CD4-positive, alpha-beta T cell (primary cell): Measurements from ENCODE around the gene DCTD. TPM values are rescaled to one million over a fixed set of nuclear protein-coding genes. Genes with fewer than 3 reads are reported as not detected.

ENCODE experiments used
- ATAC-seq: fragments of 200-7000 bp; cut with Tn5 transposase; one replicate; pipeline ENCODE4 v1.10.0; 2022; ENCODE audit warnings: mild to moderate bottlenecking; ENCODE audit not compliant: poor library complexity
- CTCF ChIA-PET: fragments of 350-600 bp; sonication (Branson Sonifier 250); formaldehyde crosslinking; loops from one replicate; lab custom pipeline; 2021; ENCODE audit warnings: antibody characterized with exemption, inconsistent platforms; lab: Charles Lee
- POLR2A ChIA-PET: fragments of 350-600 bp; sonication (Branson Sonifier 250); formaldehyde crosslinking; loops from one replicate; lab custom pipeline; 2021; ENCODE audit warnings: antibody characterized with exemption, inconsistent platforms; lab: Charles Lee
- DNase-seq, 14 experiments: peaks; one replicate each; pipeline ENCODE4 v3.0.0-alpha.2; 2013 to 2020; ENCODE audit warnings: mixed read lengths in 2 of 14
- H3K27ac ChIP-seq, 2 donors: one replicate each; pipeline versions ENCODE4 v1.5.1 to v1.7.0; 2013; ENCODE audit warnings: low read length in 2 of 2, low read depth in 1 of 2, mild to moderate bottlenecking in 1 of 2
- H3K27me3 ChIP-seq, 2 experiments: 1 replicate in 1 of 2; 2 replicates in 1 of 2; pipeline versions ENCODE4 v1.6.1 to v1.7.0; 2013; ENCODE audit warnings: low read length in 2 of 2, control low read depth in 1 of 2, mild to moderate bottlenecking in 1 of 2, moderate library complexity in 1 of 2; ENCODE audit not compliant: insufficient read depth in 2 of 2, control insufficient read depth in 1 of 2
- H3K36me3 ChIP-seq: one replicate; pipeline ENCODE4 v1.6.1; 2013; ENCODE audit warnings: low read length, control low read depth; ENCODE audit not compliant: insufficient read depth
- H3K4me1 ChIP-seq: one replicate; pipeline ENCODE4 v1.6.1; 2013; ENCODE audit warnings: low read length, control low read depth; ENCODE audit not compliant: insufficient read depth
- H3K4me3 ChIP-seq: one replicate; pipeline ENCODE4 v1.5.1; 2013; ENCODE audit warnings: mild to moderate bottlenecking, low read length, moderate library complexity
- H3K9me3 ChIP-seq, 2 experiments: 1 replicate in 1 of 2; 2 replicates in 1 of 2; pipeline versions ENCODE4 v1.6.1 to v1.7.0; 2013; ENCODE audit warnings: low read length in 2 of 2, mild to moderate bottlenecking in 2 of 2, control low read depth in 1 of 2, moderate library complexity in 1 of 2; ENCODE audit not compliant: control insufficient read depth in 1 of 2, insufficient read depth in 1 of 2
- H3K27ac Mint-ChIP-seq: one replicate; pipeline ENCODE4 v1.8.0; 2020; ENCODE audit warnings: mixed read lengths
- H3K27me3 Mint-ChIP-seq: one replicate; pipeline ENCODE4 v1.8.0; 2021; ENCODE audit warnings: mixed read lengths
- H3K36me3 Mint-ChIP-seq: one replicate; pipeline ENCODE4 v1.8.0; 2021; ENCODE audit warnings: low read depth, mixed read lengths
- H3K4me1 Mint-ChIP-seq: one replicate; pipeline ENCODE4 v1.8.0; 2021; ENCODE audit warnings: low read depth, mixed read lengths
- H3K4me3 Mint-ChIP-seq: one replicate; pipeline ENCODE4 v1.8.0; 2020; ENCODE audit warnings: mild to moderate bottlenecking, mixed read lengths
- H3K9me3 Mint-ChIP-seq: one replicate; pipeline ENCODE4 v1.8.0; 2020; ENCODE audit warnings: mixed read lengths
- CTCF ChIP-seq: fragments of 200-600 bp; IDR thresholded peaks from one replicate; pipeline ENCODE4 v1.8.0; 2022; ENCODE audit warnings: antibody characterized with exemption, mild to moderate bottlenecking
- intact Hi-C, 2 experiments: fragments of 100-400 bp; cut with DNase I in 1 of 2; cut with micrococcal nuclease in 1 of 2; formaldehyde crosslinking; loops; one replicate each; pipeline versions ENCODE4 v1.15.1 to v1.9.0; 2023 to 2025; cut with DNase I, micrococcal nuclease
- total RNA-seq, 174 experiments: library from RNA in 2 of 174; stranded (reverse) in 2 of 174; gene quantifications; one replicate each; pipeline ENCODE4 v1.2.3 and lab custom pipeline; 2021 to 2026

DCTD gene
- total RNA-seq, 2 experiments from 2014 or later = 49.4 to 54.3 TPM

- Histone ChIP-seq H3K27me3 (no peaks in the 10 kb centered on the region), H3K4me1 (no peaks in the 10 kb centered on the region), H3K4me3 (no peak overlapping the region), H3K27ac (no peak overlapping the region), H3K36me3 (peaks cover 5% of the 10 kb centered on the region), H3K9me3 (no peaks in the 10 kb centered on the region)
- DNase-seq = no peak
- Mint-ChIP-seq H3K4me3 (no peak overlapping the region), H3K4me1 (no peaks in the 10 kb centered on the region), H3K9me3 (no peaks in the 10 kb centered on the region), H3K36me3 (peaks cover 57% of the 10 kb centered on the region), H3K27me3 (no peaks in the 10 kb centered on the region), H3K27ac (no peak overlapping the region)
- TF ChIP-seq CTCF = no peak
- POLR2A ChIA-PET = no interaction called here
- intact Hi-C loops = no loop called here
- CTCF ChIA-PET = no interaction called here
- ATAC-seq = no peak
Measured at GRCh38 chr4:182878633-182879495, 38.3 kb downstream of the DCTD start.

DNA sequence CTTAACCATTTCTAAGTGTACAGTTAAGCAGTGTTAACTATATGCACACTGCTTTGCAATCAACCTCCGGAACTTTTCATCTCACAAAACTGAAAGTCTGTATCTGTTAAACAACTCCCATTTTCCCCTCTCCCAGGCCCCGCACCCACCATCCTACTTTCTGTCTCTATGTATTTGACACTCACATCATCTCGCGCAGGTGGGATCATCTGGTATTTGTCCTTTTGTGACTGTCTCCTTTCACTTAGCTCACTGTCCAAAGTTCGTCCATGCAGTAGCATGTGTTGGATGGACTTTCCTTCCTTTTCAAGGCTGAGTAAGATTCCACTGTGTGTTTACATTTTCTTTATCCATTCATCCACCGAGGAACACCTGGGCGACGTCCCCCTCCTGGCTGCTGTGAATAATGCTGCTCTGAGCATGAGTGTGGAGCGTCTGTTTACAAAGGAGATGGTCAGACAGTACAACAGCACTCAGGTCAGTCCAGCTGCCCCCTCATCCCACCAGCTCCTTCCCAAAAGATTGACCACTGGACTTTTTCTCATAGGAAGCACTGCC is 39.8 kb downstream of the DCTD start:
- H3K4me3 Mint-ChIP-seq = no peak overlapping the region
- no peaks in the 10 kb centered on the region for H3K9me3 Mint-ChIP-seq
- Histone ChIP-seq H3K9me3 (no peaks in the 10 kb centered on the region), H3K27ac (no peak overlapping the region), H3K27me3 (no peaks in the 10 kb centered on the region), H3K4me1 (no peaks in the 10 kb centered on the region), H3K4me3 (no peak overlapping the region), H3K36me3 (peaks cover 5% of the 10 kb centered on the region)
- ChIA-PET POLR2A (no interaction called here), CTCF (no interaction called here)
- TF ChIP-seq CTCF = no peak
- DNase-seq = no peak
- H3K36me3 Mint-ChIP-seq = peaks cover 50% of the 10 kb centered on the region
- H3K27me3 Mint-ChIP-seq = no peaks in the 10 kb centered on the region
- H3K27ac Mint-ChIP-seq = no peak overlapping the region
- no peak for ATAC-seq
- intact Hi-C loops = no loop called here
- no peaks in the 10 kb centered on the region for H3K4me1 Mint-ChIP-seq

- DNase-seq (no peak), ATAC-seq (no peak)
- H3K27ac ChIP-seq = no peak overlapping the region
- no peak overlapping the region for H3K27ac Mint-ChIP-seq
- no peak overlapping the region for H3K4me3 ChIP-seq
- H3K36me3 Mint-ChIP-seq = peaks cover 49% of the 10 kb centered on the region
- no peaks in the 10 kb centered on the region for H3K27me3 Mint-ChIP-seq
- H3K27me3 ChIP-seq = no peaks in the 10 kb centered on the region
- no peaks in the 10 kb centered on the region for H3K9me3 ChIP-seq
- CTCF ChIA-PET = no interaction called here
- H3K36me3 ChIP-seq = peaks cover 5% of the 10 kb centered on the region
- intact Hi-C loops = no loop called here
- POLR2A ChIA-PET = no interaction called here
- H3K4me3 Mint-ChIP-seq = no peak overlapping the region
- H3K9me3 Mint-ChIP-seq = no peaks in the 10 kb centered on the region
- no peaks in the 10 kb centered on the region for H3K4me1 Mint-ChIP-seq
- no peak for TF ChIP-seq CTCF
- H3K4me1 ChIP-seq = no peaks in the 10 kb centered on the region
Measured at GRCh38 chr4:182876427-182876826, 40.8 kb downstream of the DCTD start.
